T-cell (primary cell): ENCODE results near the gene CRTAP. TPM values are rescaled to one million over a fixed set of nuclear protein-coding genes. Genes with fewer than 3 reads are reported as not detected.

Experiments
- ATAC-seq, 4 experiments: fragments of 200-7000 bp in 3 of 4; fragments of 150-1000 bp in 1 of 4; cut with Tn5 transposase; replicated peaks in 1 of 4; 1 replicate in 3 of 4; 2 replicates in 1 of 4; pipeline ENCODE4 v1.10.0; 2021; ENCODE audit warnings: moderate library complexity in 3 of 4, mild to moderate bottlenecking in 2 of 4, moderate number of reproducible peaks in 1 of 4
- CTCF ChIA-PET, 2 donors: fragments of 300-600 bp; sonication (Branson Sonifier 250); formaldehyde crosslinking; loops; one replicate each; lab custom pipeline; 2022; ENCODE audit warnings: antibody characterized with exemption in 2 of 2; lab: Charles Lee
- POLR2A ChIA-PET, 2 donors: fragments of 300-600 bp; sonication (Branson Sonifier 250); formaldehyde crosslinking; loops; one replicate each; lab custom pipeline; 2022; ENCODE audit warnings: antibody characterized with exemption in 2 of 2; lab: Charles Lee
- DNase-seq, 35 experiments: peaks; one replicate each; pipeline versions ENCODE4 v3.0.0 to v3.0.0-alpha.2; 2013 to 2023
- H3K27ac ChIP-seq: one replicate; pipeline ENCODE4 v1.5.1; 2013; ENCODE audit warnings: low read length
- H3K27me3 ChIP-seq, 2 experiments: replicated peaks in 1 of 2; 1 replicate in 1 of 2; 2 replicates in 1 of 2; pipeline versions ENCODE4 v1.6.1 to v1.7.0; 2013; ENCODE audit warnings: low read length in 1 of 2, mixed read lengths in 1 of 2; ENCODE audit not compliant: control insufficient read depth in 2 of 2, insufficient read depth in 2 of 2; ENCODE audit errors: extremely low read depth in 1 of 2
- H3K36me3 ChIP-seq, 2 donors: 1 replicate in 1 of 2; 2 replicates in 1 of 2; pipeline versions ENCODE4 v1.6.1 to v1.7.0; 2013; ENCODE audit warnings: low read length in 1 of 2; ENCODE audit not compliant: control insufficient read depth in 2 of 2, insufficient read depth in 1 of 2; ENCODE audit errors: extremely low read depth in 1 of 2
- H3K4me1 ChIP-seq, 2 experiments: 1 replicate in 1 of 2; 2 replicates in 1 of 2; pipeline versions ENCODE4 v1.6.1 to v1.7.0; 2013; ENCODE audit warnings: low read length in 2 of 2, mixed read lengths in 1 of 2; ENCODE audit not compliant: insufficient read depth in 2 of 2, control insufficient read depth in 1 of 2; ENCODE audit errors: extremely low read depth in 1 of 2
- H3K4me3 ChIP-seq, 2 donors: 1 replicate in 1 of 2; 2 replicates in 1 of 2; pipeline versions ENCODE4 v1.5.1 to v1.7.0; 2013; ENCODE audit warnings: mild to moderate bottlenecking in 2 of 2, low read length in 1 of 2, moderate library complexity in 1 of 2; ENCODE audit not compliant: control insufficient read depth in 1 of 2; ENCODE audit errors: extremely low read depth in 1 of 2
- H3K9me3 ChIP-seq: 2 replicates; pipeline ENCODE4 v1.7.0; 2013
- H3K27ac Mint-ChIP-seq, 2 donors: one replicate each; pipeline ENCODE4 v1.8.0; 2020 to 2021; ENCODE audit warnings: mild to moderate bottlenecking in 2 of 2, mixed read lengths in 2 of 2
- H3K27me3 Mint-ChIP-seq, 2 donors: one replicate each; pipeline ENCODE4 v1.8.0; 2021 to 2022; ENCODE audit warnings: mixed read lengths in 2 of 2
- H3K36me3 Mint-ChIP-seq: one replicate; pipeline ENCODE4 v1.8.0; 2021; ENCODE audit warnings: mixed read lengths
- H3K4me1 Mint-ChIP-seq, 3 donors: one replicate each; pipeline ENCODE4 v1.8.0; 2020 to 2022; ENCODE audit warnings: mixed read lengths in 3 of 3, mild to moderate bottlenecking in 1 of 3
- H3K4me3 Mint-ChIP-seq, 3 donors: one replicate each; pipeline ENCODE4 v1.8.0; 2020 to 2022; ENCODE audit warnings: mild to moderate bottlenecking in 3 of 3, mixed read lengths in 3 of 3, moderate library complexity in 3 of 3
- H3K9me3 Mint-ChIP-seq, 3 donors: one replicate each; pipeline ENCODE4 v1.8.0; 2020 to 2022; ENCODE audit warnings: mixed read lengths in 3 of 3
- WGBS: methylation state at CpG from one replicate; pipeline ENCODE4 v1.1.5; 2013; ENCODE audit warnings: missing lambda C conversion rate; ENCODE audit not compliant: insufficient coverage; 5-methylcytosine and 5-hydroxymethylcytosine counted together
- total RNA-seq, 35 experiments: library from RNA in 6 of 35; stranded (reverse) in 6 of 35; fragments of 120-200 nt in 1 of 35; gene quantifications; one replicate each; pipeline versions ENCODE4 v1.2.1 to v1.2.4 and lab custom pipeline; 2013 to 2026

The CRTAP gene
- total RNA-seq, 5 donors from 2014 or later (not counting 1 experiment from before 2014, with no cell fraction given): 27.8 to 65.7 (median 52.4) TPM

DNA sequence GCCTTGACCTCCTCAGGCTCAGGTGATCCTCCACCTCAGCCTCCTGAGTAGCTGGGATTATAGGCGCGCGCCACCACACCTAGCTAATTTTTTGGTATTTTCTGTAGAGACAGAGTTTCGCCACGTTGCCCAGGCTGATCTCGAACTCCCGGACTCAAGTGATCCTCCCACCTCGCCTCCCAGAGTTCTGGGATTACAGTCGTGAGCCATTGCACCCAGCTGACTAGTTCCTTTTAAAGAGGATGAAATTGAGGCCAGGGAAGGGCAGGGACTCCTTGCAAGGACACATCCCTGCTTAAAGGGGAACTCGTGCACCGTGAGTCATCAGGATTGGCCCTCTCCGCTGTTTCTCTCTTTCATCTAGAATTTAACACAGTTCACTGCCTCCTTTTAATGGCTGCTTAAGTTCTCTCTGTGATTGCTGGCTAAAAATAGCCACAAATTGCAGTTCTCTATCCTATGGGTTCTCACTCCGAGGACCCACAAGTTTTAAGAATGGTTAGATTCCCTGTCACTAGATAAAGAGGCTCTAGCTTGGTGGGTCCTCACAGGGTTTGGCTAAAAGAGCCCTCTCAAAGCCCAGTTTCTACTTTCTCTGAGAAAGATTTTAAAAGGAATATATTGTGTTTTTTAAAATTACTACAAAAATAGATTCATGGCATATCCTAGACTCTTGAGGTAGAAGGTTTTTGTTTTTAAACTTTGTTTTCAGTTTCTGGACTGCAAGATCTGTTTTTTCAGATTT lies 1.4 kb downstream of the CRTAP start:
- Histone ChIP-seq H3K27me3 (no peaks in the 10 kb centered on the region), H3K4me3 (peak overlapping the region in 1 of 2 donors; percentile 10), H3K4me1 (peaks cover 5 to 18% of the 10 kb centered on the region in 2 experiments), H3K27ac (peak overlapping the region; percentile 41), H3K9me3 (no peaks in the 10 kb centered on the region), H3K36me3 (no peaks in the 10 kb centered on the region)
- peaks cover 36 to 59% (median 53%) of the 10 kb centered on the region in 3 donors for H3K4me1 Mint-ChIP-seq
- no peaks in the 10 kb centered on the region for H3K27me3 Mint-ChIP-seq
- ATAC-seq (no peak), DNase-seq (peak in 2 of 35 experiments; percentile 10 to 33)
- H3K9me3 Mint-ChIP-seq: no peaks in the 10 kb centered on the region
- ChIA-PET POLR2A (no interaction called here), CTCF (interaction anchor here in 1 of 2 donors (0.6 to 3.1 kb wide), 3 partner anchors 16 to 530 kb away, joined by 3 to 12 read pairs (median 3); no protein-coding TSS in a partner anchor)
- H3K36me3 Mint-ChIP-seq: no peaks in the 10 kb centered on the region
- H3K4me3 Mint-ChIP-seq: peak overlapping the region; percentile 57 to 87 (median 81)
- 75% methylated on average over 9 of the region's 13 CpGs for WGBS
- H3K27ac Mint-ChIP-seq: peak overlapping the region; percentile 75 to 91

DNA sequence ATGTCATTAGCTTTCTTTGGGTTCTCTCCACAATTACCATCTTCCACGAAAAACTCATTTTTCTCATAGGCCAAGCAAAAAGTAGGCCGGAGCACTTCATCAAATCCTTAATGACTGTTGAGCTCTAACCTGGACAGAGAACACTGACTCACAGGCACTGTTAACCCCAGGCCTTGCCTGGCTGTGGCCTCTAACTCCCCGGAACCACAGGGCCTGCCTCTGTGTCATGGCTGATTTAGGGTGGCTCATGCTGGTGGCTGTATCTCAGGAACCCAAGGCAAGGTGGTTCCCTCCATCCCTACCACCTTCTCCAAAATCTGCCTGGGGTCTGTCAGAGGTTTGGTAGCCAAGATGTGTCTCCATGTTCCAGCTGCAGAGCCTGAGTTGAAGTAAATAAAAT lies 3.6 kb downstream of the CRTAP start:
- 95% methylated on average over 3 of the region's 3 CpGs for WGBS
- H3K4me1 Mint-ChIP-seq: peaks cover 36 to 46% (median 42%) of the 10 kb centered on the region in 3 donors
- Histone ChIP-seq H3K36me3 (peaks cover 0 to 4% of the 10 kb centered on the region in 2 donors), H3K27ac (no peak overlapping the region), H3K27me3 (no peaks in the 10 kb centered on the region), H3K4me3 (no peak overlapping the region), H3K9me3 (no peaks in the 10 kb centered on the region), H3K4me1 (peaks cover 5 to 18% of the 10 kb centered on the region in 2 experiments)
- peak overlapping the region in 1 of 2 donors; percentile 71 for H3K27ac Mint-ChIP-seq
- ATAC-seq: no peak
- CTCF ChIA-PET: interaction anchor here in 1 of 2 donors (0.5 to 1.0 kb wide), 2 partner anchors 10 to 42 kb away, joined by 3 to 4 read pairs; no protein-coding TSS in a partner anchor
- POLR2A ChIA-PET: interaction anchor here in 1 of 2 donors (0.5 kb wide), 1 partner anchor 168 kb away, joined by 8 read pairs; no protein-coding TSS in a partner anchor
- no peaks in the 10 kb centered on the region for H3K27me3 Mint-ChIP-seq
- no peak for DNase-seq
- no peaks in the 10 kb centered on the region for H3K9me3 Mint-ChIP-seq
- H3K4me3 Mint-ChIP-seq: no peak overlapping the region
- H3K36me3 Mint-ChIP-seq: peaks cover 6% of the 10 kb centered on the region

DNA sequence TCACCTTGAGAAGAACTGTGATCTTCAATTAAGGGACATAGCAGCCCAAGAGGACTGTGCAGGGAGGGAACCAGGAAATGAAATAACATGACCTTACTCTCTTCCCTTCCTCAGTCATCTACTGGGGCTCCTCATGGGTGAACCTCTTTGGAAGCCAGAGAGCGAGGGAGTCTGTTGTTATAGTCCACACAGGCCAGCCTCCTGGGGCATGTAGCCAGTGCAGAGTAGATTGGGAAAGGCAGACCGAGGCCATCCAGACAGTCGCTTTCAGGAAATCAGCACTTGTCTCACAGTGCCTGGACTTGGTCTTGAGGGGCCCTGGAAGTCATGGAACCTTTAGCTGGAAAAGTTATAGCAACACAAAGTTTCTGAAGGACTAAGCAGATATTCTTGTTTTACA lies 6.1 kb downstream of the CRTAP start:
- CTCF ChIA-PET: no interaction called here
- H3K27me3 Mint-ChIP-seq: no peaks in the 10 kb centered on the region
- H3K36me3 ChIP-seq: peaks cover 0 to 13% of the 10 kb centered on the region in 2 donors

DNA sequence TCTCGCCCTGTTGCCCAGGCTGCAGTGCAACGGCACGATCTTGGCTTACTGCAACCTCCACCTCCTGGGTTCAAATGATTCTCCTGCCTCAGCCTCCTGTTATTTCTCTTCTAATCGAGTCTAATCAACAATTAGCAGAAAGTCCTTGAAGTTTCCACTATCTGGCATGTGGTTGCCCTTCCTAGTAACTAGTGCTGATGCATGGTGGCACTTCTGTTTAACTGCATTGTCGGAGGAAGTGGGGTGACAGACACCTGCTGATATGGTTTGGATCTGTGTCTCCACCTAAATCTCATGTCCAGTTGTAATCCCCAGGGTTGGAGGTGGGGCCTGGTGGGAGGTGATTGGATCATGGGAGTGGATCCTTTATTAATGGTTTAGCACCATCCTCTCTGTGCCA lies 9.2 kb downstream of the CRTAP start:
- Histone ChIP-seq H3K4me3 (no peak overlapping the region), H3K27me3 (no peaks in the 10 kb centered on the region), H3K36me3 (peaks cover 0 to 26% of the 10 kb centered on the region in 2 donors), H3K27ac (no peak overlapping the region), H3K9me3 (no peaks in the 10 kb centered on the region), H3K4me1 (no peaks in the 10 kb centered on the region)
- H3K4me3 Mint-ChIP-seq: no peak overlapping the region
- H3K36me3 Mint-ChIP-seq: peaks cover 44% of the 10 kb centered on the region
- no peaks in the 10 kb centered on the region for H3K27me3 Mint-ChIP-seq
- ATAC-seq: no peak
- CTCF ChIA-PET: interaction anchor here (0.7 to 1.2 kb wide), 2 partner anchors 174 to 263 kb away, joined by 3 read pairs; no protein-coding TSS in a partner anchor
- no peak for DNase-seq
- no peaks in the 10 kb centered on the region for H3K9me3 Mint-ChIP-seq
- POLR2A ChIA-PET: interaction anchor here in 1 of 2 donors (0.6 kb wide), 1 partner anchor 83 kb away, joined by 3 read pairs; no protein-coding TSS in a partner anchor
- peaks cover 5 to 9% (median 6%) of the 10 kb centered on the region in 3 donors for H3K4me1 Mint-ChIP-seq
- peak overlapping the region in 1 of 2 donors; percentile 59 for H3K27ac Mint-ChIP-seq
- 98% methylated on average over 5 of the region's 5 CpGs for WGBS

More for the DNA sequence above, 6.1 kb downstream of the CRTAP start:
- H3K9me3 Mint-ChIP-seq: no peaks in the 10 kb centered on the region
- 94% methylated on average over 3 of the region's 3 CpGs for WGBS
- no peaks in the 10 kb centered on the region for H3K9me3 ChIP-seq
- no peak overlapping the region for H3K27ac Mint-ChIP-seq
- POLR2A ChIA-PET: interaction anchor here (0.5 to 0.7 kb wide), 2 partner anchors 132 to 938 kb away, joined by 3 read pairs; no protein-coding TSS in a partner anchor
- peaks cover 0 to 4% of the 10 kb centered on the region in 2 experiments for H3K4me1 ChIP-seq
- no peak overlapping the region for H3K4me3 Mint-ChIP-seq
- no peaks in the 10 kb centered on the region for H3K27me3 ChIP-seq
- H3K36me3 Mint-ChIP-seq: peaks cover 24% of the 10 kb centered on the region
- H3K27ac ChIP-seq: no peak overlapping the region
- DNase-seq (no peak), ATAC-seq (no peak)
- H3K4me3 ChIP-seq: no peak overlapping the region
- H3K4me1 Mint-ChIP-seq: peaks cover 30 to 33% (median 31%) of the 10 kb centered on the region in 3 donors

DNA sequence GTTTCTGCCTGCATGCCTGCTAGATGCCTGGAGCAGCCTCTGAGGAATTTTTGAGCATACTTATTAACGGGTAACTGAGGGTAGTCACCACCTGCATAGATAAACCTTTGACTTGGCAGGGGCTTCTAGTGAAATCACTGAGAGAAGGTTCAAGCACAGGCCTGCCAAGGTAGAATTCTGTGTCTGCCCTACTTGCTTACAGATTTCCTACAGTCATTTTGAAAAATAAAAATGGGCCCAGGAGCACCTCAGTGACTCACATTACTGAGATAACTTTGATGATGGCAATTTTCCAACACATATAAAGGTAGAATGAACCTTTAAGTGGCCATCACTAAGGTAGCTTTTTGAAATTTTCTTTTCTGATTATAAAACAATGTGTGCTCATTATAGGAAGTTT lies 10.8 kb downstream of the CRTAP start:
- CTCF ChIA-PET: interaction anchor here in 1 of 2 donors (0.5 to 0.6 kb wide), 3 partner anchors 274 to 469 kb away, joined by 3 to 5 read pairs (median 4); no protein-coding TSS in a partner anchor
- no peak for ATAC-seq
- POLR2A ChIA-PET: no interaction called here
- H3K9me3 Mint-ChIP-seq: no peaks in the 10 kb centered on the region
- H3K27ac Mint-ChIP-seq: peak overlapping the region in 1 of 2 donors; percentile 7
- Histone ChIP-seq H3K27me3 (no peaks in the 10 kb centered on the region), H3K4me3 (no peak overlapping the region), H3K27ac (no peak overlapping the region), H3K36me3 (peaks cover 0 to 26% of the 10 kb centered on the region in 2 donors), H3K9me3 (no peaks in the 10 kb centered on the region), H3K4me1 (no peaks in the 10 kb centered on the region)
- peaks cover 0 to under 1% (median under 1%) of the 10 kb centered on the region in 3 donors for H3K4me1 Mint-ChIP-seq
- H3K36me3 Mint-ChIP-seq: peaks cover 48% of the 10 kb centered on the region
- no peak for DNase-seq
- H3K27me3 Mint-ChIP-seq: no peaks in the 10 kb centered on the region
- H3K4me3 Mint-ChIP-seq: no peak overlapping the region
- no CpG with 5 or more reads among the region's 1 CpG for WGBS

GRCh38 chr3:33125840-33126239 lies 12.0 kb downstream of the CRTAP start:
- no peaks in the 10 kb centered on the region for H3K9me3 Mint-ChIP-seq
- Histone ChIP-seq H3K36me3 (peaks cover 0 to 29% of the 10 kb centered on the region in 2 donors), H3K9me3 (no peaks in the 10 kb centered on the region), H3K27ac (no peak overlapping the region), H3K4me1 (no peaks in the 10 kb centered on the region), H3K27me3 (no peaks in the 10 kb centered on the region), H3K4me3 (no peak overlapping the region)
- no CpG with 5 or more reads among the region's 3 CpGs for WGBS
- ChIA-PET POLR2A (no interaction called here), CTCF (no interaction called here)
- H3K4me3 Mint-ChIP-seq: no peak overlapping the region
- no peak overlapping the region for H3K27ac Mint-ChIP-seq
- no peaks in the 10 kb centered on the region for H3K27me3 Mint-ChIP-seq
- no peaks in the 10 kb centered on the region for H3K4me1 Mint-ChIP-seq
- H3K36me3 Mint-ChIP-seq: peaks cover 46% of the 10 kb centered on the region
- ATAC-seq (no peak), DNase-seq (no peak)
